ENCODE results near the gene TCF7L1.

GRCh38 chr2:85231952-85232351 lies 98.8 kb downstream of the TCF7L1 start:
- TF ChIP-seq, protein P1, sequence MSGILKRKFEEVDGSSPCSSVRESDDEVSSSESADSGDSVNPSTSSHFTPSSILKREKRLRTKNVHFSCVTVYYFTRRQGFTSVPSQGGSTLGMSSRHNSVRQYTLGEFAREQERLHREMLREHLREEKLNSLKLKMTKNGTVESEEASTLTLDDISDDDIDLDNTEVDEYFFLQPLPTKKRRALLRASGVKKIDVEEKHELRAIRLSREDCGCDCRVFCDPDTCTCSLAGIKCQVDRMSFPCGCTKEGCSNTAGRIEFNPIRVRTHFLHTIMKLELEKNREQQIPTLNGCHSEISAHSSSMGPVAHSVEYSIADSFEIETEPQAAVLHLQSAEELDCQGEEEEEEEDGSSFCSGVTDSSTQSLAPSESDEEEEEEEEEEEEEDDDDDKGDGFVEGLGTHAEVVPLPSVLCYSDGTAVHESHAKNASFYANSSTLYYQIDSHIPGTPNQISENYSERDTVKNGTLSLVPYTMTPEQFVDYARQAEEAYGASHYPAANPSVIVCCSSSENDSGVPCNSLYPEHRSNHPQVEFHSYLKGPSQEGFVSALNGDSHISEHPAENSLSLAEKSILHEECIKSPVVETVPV (CRISPR knock-in tag; IDR thresholded peaks at IDR 0.05): no peak
- TF ChIP-seq, protein P2, sequence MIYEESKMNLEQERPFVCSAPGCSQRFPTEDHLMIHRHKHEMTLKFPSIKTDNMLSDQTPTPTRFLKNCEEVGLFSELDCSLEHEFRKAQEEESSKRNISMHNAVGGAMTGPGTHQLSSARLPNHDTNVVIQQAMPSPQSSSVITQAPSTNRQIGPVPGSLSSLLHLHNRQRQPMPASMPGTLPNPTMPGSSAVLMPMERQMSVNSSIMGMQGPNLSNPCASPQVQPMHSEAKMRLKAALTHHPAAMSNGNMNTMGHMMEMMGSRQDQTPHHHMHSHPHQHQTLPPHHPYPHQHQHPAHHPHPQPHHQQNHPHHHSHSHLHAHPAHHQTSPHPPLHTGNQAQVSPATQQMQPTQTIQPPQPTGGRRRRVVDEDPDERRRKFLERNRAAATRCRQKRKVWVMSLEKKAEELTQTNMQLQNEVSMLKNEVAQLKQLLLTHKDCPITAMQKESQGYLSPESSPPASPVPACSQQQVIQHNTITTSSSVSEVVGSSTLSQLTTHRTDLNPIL (CRISPR knock-in tag; IDR thresholded peaks at IDR 0.05; ENCODE audit: low read depth): no peak
- TF ChIP-seq ZFP3 (CRISPR knock-in tag; IDR thresholded peaks at IDR 0.05) (no peak), ARNTL (CRISPR knock-in tag; IDR thresholded peaks at IDR 0.05; ENCODE audit: borderline replicate concordance, low read depth) (no peak), GLIS3 (CRISPR knock-in tag; IDR thresholded peaks at IDR 0.05) (no peak), ZFP30 (CRISPR knock-in tag; IDR thresholded peaks at IDR 0.05) (no peak)

Measured in SK-N-SH treated with all-trans-retinoic acid at 6 μM for 48 hours (cell line).